A172 (cell line): ENCODE data around the gene CD8B2. TPM values are rescaled to one million over a fixed set of nuclear protein-coding genes. Genes with fewer than 3 reads are reported as not detected.
"Not testable (repeated sequence)": the region's sequence is repeated elsewhere in the genome, so short reads cannot be mapped to it uniquely, and the experiment has no call there.

Experiments used
- DNase-seq: peaks from one replicate; pipeline ENCODE4 v3.0.0-alpha.2; 2015; ENCODE audit warnings: low spot score
- total RNA-seq: library from RNA; depleted of rRNA; stranded (reverse); fragments of >200 nt; shearing (Covaris generic); gene quantifications from 2 replicates; pipeline ENCODE4 v1.2.3, GENCODE V29; 2014; rRNA removed

Gene CD8B2
- not detected in 2 replicates for total RNA-seq

DNA sequence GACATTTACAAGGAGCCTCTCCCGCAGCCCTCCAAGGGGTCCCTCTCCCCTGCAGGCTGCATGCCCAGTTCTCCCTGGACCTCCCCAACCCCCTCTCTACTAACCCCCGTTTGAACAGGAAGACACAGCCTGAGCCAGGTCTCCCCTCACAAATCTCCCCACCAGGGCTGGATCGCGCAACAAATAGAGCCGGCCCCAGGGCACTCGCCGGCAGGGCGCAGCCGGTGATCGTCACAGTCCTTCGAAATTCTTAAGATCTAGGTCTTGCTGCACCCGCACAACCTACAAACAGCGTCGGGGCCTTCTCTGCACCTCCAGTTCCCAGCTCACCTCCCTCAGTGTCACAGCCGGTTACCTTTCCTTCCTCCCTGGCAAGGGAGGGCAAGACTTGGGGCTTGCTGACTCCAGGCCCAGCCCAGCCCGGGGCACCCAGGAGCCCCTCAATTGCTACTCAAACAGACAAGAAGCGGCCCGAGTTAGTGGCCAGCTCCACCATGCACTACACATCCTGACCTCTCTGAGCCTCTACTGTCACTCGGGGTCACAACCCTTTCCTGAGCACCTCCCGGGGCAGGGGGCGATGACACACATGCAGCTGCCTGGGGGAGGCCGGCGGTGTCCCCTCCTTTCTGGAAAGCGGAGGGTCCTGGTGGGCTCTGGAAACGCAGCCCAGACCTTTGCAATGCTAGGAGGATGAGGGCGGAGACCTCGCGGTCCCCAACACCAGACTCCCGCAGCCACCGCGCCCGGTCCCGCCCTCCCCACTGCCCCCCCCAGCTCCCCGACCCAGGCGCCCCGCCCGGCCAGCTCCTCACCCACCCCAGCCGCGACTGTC lies at the start of gene CD8B2:
Gene CD8B2 (plus strand): TSS at position 814 of the 835 bp plus-strand sequence. CDS start 63 bp downstream, outside the sequence.
- DNase-seq: not testable (repeated sequence)

DNA sequence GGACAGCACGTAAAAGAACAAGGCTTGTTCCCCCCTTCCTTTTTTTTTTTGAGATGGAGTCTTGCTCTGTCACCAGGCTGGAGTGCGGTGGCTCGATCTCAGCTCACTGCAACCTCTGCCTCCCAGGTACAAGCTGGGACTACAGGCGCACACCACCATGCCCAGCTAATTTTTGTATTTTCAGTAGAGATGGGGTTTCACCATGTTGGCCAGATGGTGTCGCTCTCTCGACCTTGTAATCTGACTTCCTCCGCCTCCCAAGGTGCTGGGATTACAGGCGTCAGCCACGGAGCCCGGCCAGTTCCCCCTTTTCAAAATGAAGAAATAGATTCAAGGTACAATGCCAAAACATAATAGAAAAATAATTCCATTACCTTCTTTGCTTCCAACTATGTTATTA lies 25.3 kb upstream of the CD8B2 start:
- DNase-seq: not testable (repeated sequence)

DNA sequence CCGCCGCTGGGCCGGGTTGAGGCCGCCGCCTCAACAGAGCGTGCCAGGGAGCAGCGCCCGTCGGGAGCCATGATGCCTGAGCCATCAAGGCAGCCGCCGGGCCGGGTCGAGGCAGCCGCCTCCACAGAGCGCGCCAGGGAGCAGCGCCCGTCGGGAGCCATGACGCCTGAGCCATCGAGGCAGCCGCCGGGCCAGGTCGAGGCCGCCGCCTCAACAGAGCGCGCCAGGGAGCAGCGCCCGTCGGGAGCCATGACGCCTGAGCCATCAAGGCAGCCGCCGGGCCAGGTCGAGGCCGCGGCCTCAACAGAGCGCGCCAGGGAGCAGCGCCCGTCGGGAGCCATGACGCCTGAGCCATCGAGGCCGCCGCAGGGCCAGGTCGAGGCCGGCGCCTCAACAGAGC lies 19.6 kb upstream of the CD8B2 start:
- DNase-seq: not testable (repeated sequence)

DNA sequence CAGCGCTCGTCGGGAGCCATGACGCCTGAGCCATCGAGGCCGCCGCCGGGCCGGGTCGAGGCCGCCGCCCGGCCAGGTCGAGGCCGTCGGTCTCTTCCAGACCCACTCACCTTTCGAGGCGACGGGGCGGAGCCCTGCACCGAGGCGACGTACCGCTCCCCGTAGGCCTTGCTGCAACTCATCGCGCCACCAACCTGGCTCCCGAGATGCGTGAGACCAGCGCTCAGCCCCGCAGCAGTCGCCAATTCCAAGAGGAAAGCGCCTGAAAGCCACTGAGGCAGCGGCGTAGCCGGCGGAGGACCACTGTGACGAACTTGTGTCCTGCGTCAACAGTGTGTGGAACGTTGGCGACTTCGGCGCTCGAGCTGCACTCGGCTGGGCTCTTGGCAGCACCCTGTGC lies 19.1 kb upstream of the CD8B2 start, which contains the start of gene RGPD3:
Gene RGPD3 (minus strand): TSS at position 307 of the 400 bp plus-strand sequence. CDS start 125 bp downstream, at position 182.
- not testable (repeated sequence) for DNase-seq

DNA sequence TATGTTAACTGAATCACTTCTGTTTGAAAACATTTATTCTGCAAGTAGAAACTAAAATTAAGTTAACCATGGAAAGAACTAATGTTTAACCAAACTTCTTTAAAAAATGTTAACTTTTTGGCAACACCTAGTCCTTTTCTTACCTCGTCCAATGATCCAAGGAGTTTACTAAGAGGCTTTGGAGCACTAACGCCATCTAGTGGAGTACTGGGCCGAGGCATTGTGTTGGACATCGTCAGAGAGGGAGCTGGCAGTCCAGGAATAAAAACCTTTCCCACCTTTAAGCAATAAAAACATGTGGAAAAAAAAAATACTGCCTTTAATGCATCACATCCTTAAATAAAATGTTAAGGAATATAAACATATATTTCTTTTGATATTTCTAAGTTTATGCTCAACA lies 16.5 kb upstream of the CD8B2 start:
- DNase-seq: not testable (repeated sequence)

DNA sequence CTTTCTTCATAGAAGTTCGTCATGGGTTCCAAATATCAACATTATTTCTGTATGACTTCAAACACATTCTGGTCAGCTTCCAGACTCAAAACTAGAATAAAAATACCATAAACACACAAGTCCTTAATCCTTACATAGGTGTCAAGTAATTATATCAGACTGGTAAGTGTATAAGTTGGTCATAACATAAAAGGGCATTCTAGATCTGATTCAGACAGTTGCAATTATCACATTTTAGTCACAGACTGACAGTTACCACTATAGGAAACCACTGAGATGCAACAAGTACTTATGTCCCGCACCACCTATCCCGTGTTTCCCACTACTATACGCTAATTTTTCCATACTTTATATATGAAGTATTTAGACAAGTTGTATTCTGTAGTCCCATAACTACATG lies 9.5 kb upstream of the CD8B2 start:
- not testable (repeated sequence) for DNase-seq

DNA sequence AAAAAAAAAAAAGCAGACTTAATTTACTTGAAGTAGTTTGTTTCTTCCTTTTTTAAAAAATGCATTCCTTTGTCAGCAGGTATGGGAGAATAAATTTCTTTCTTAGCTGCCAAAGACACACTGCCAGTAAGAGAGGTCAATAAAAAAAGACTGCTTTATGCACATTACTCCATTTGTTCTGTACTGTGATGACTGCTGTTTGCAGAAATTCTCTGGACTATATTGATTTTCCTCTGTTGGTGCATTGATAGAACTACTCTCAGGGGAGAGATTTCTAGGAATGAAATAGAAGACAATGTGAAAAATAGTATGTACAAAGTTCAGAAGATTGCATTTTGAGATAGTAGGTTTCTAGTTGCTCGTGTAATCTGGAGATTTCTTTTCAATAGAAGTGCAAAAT lies 7.6 kb upstream of the CD8B2 start:
- DNase-seq: not testable (repeated sequence)

DNA sequence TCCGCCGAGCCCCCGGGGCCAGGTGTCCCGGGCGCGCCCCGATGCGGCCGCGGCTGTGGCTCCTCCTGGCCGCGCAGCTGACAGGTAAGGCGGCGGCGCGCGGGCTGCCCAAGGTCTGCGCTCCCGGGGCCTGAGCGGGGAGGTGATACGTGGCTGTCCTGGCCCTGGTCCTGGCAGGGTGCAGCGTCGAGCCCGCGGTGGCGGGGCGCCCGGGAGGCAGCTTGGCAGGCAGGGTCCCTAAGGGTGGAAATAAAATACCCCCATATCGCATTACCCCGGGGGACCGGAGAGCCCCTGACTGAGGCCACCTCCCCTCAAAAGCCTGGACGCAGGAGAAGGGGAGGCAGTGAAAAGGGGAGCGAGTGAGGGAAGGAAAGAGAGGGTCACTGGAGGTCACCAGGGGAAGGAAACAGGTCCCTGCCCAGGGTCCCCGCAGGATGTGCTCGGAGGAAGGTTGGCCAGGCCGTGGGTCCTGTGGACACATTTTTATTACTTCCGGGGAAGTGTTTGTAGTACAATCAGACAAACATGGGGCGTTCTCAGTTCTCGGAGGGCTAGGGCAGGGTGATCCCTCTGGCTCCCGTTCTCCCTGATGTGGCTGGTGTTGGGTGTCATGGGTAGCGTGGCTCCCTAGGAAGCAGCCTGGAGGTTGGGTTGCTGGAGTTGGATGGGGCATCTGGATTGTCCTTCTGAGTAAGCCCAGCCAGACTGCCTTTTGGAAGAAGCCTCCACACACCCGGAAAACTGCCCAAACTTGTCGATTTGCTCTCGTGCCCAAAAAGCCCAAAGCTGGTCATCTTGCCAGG lies 425 bp downstream of the CD8B2 start:
- DNase-seq: not testable (repeated sequence)

DNA sequence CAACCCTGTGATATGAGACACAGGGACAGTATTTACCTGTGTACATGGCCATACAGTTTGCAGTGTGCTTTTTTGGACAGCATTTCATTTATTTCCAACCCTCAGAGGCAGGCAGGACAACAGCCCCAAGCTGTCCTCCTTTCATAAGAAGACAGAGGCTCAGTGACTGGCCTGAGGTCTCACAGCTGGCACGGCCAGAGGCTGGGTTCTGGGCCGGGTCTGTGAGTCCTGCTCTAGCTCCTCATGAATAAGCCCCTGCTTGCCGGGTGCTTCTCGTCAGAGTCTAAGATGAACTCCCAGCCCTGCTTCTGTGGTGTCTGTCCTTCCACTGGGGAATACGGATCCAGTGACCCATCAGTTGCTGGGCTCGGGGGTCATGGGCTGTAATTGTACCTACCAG lies 2.5 kb downstream of the CD8B2 start:
- DNase-seq: not testable (repeated sequence)

DNA sequence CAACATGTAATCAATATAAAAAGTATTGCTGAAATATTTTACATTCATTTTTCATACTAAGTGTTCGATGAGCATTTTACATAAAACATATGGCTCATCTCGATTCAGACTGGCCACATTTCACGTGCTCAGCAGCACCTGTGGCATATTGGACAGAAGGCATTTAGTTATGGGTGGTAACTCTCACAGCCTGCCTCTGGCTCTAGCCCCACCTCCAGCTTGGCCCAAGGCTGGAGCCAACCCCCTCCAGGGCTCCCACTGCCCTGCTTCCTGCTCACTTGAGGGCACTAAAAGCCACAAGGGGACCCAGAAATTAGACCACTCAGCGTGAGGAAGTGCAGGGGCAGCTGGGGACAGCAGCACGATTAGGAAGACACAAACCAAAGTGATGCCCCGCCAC lies 5.2 kb downstream of the CD8B2 start:
- DNase-seq: not testable (repeated sequence)

DNA sequence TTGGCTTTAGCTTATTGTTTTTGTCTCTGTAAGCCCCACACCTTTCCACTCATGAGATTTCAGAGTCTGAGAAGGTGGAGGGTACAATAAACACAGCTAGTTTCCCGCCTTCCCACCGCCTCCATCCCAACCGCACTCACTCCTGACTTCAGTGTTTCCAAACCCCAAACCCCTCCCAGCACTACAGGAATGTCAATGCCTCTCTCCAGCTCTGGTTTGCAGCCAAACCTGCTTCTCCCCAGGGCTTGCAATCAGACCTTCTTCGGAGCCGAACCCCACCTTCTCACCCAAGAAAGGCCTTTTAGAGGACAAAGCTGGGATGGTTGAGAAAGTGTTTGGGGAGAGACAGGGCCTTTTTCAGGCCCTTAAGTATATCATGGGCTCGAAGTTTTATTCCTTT lies 5.7 kb downstream of the CD8B2 start:
- not testable (repeated sequence) for DNase-seq

DNA sequence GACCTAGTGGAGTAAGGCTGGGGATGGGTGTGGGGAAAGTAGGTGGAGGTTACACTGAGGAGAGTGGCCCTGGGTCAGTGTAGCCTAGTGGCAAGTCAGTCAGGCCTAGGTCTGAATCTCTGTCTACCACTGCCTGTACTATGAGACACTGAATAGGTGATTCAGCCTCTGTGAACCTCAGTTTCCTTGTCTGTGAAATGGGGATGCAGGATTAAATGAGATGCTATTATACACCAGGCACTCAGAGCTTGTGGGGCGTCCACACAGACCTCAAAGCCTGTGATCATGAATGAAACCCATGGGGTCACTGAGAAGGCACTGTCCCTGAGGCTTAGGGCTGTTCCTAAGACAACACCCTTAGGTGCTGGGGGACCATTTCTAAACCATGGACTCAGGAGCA lies 11.4 kb downstream of the CD8B2 start:
- not testable (repeated sequence) for DNase-seq

DNA sequence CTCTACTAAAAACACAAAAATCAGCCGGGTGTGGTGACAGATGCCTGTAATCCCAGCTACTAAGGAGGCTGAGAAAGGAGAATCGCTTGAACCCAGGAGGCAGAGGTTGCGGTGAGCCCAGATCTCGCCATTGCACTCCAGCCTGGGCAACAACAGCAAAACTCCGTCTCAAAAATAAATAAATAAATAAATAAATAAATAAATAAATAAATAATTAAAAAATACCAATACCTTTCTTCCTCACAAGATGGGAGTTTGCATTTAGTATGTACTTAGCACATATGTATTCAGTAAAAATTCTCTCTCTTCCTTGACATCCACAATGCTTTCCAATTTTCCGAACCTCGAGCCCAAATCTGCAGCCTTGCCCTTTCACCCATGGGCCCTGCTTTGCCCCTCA lies 13.2 kb downstream of the CD8B2 start:
- not testable (repeated sequence) for DNase-seq

DNA sequence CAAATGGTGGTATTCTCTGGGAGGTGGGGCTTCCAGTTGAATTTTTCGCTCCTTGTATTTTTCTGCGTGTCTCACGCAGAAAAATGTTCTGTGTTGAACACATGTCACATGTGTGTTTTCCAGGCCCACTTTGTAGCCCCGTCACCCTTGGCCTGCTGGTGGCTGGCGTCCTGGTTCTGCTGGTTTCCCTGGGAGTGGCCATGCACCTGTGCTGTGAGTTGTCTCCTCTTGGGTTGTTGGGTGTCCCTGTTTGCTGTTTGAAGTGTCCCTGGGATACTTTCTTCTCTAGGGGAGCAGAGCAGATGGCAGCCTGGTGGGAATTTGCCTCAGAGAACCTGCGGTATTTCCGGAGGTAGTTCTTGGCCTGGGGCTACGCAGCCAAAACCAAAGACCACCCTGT lies 15.2 kb downstream of the CD8B2 start:
- not testable (repeated sequence) for DNase-seq

DNA sequence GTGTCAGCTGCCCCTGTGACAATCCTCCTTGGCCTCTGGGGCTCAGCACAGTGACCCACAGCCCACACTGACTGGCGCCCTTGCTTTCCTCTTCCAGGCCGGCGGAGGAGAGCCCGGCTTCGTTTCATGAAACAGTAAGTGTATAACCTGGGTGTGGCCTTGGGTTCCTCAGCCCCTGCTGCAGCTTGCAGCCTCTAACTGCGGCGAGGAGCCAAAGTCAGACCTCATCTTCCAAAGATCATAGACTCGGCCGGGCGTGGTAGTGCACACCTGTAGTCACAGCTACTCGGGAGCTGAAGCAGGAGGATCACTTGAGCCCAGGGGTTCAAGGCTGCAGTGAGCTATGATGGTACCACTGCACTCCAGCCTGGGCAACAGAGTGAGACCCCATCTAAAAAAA lies 17.0 kb downstream of the CD8B2 start:
- not testable (repeated sequence) for DNase-seq

DNA sequence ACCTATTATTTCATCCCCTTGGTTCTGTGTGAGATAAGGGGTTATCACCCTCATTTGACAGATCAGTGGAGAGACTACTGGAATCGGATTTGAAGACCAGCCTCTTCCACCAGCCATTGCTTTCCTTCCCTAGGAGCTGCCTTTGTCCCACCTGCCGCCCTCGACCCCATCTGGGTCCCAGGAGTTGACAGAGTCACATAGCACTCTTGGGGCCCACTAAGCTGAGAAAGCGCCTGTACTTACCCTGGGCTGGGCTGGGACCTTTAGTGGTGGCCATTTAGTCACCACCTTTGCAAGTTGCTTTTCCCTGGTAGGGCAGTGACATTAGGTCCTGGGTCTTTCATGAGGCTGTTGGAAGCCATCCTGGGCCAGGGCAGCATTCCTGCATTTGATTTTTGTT lies 17.6 kb downstream of the CD8B2 start:
- DNase-seq: not testable (repeated sequence)

DNA sequence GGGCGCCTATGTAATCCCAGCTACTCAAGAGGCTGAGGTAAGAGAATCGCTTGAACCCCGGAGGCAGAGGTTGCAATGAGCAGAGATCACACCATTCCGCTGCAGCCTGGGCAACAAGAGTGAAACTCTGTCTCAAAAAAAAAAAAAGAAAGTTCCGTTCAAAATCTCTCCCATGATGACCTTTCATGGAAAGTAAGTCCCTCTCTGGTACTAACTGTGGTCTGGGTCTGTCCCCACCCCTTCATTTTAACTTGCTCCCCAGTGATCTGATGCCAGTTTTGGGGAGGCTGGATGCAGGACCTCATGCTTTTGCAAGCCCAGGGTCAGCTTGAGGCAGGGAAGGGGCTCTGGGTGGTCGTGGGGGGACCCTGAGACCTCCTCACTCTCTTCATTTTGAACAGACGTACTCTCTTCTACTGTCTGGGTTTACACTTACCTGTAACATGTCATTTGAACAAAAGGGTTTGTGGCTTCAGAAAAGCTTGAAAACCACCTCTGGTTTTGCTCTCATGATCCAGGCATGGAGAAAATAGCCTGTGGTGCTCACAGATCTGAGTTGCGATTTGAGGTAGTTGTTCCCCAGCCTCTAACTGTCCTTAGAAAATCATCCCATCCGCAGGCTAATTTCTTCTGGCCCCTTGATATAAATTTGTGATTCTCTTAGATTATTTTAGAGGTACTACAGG lies 19.0 kb downstream of the CD8B2 start:
- DNase-seq: not testable (repeated sequence)

DNA sequence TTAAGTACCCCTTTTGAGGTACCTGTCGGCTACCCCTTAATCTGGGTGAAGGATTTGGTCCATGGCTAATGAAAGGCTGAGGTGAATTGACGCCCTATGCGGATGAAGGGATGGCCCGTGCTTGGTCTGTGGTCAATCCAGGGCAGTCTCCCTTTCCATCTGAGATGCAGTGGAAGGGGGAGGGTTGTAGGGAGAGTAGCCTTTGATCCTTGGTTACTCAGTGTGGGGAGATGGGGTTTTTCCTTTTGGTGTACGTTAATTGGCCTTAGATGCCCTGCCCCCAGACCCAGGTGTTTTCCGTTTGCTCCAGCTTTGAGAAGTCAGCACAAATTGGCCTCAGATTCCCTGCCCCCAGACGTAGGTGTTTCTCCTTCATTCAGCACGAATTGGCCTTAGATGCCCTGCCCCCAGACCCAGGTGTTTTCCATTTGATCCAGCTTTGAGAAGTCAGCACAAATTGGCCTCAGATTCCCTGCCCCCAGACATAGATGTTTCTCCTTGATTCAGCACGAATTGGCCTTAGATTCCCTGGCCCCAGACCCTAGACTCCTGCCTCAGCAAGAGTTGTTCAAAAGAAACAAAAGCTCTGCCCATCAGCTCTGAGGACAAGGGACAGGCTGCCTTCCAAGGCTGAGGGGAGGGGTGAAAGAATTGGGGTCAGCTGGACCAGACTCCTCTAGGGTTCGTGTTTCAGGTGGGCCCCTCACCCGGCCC lies 21.7 kb downstream of the CD8B2 start:
- DNase-seq: not testable (repeated sequence)

DNA sequence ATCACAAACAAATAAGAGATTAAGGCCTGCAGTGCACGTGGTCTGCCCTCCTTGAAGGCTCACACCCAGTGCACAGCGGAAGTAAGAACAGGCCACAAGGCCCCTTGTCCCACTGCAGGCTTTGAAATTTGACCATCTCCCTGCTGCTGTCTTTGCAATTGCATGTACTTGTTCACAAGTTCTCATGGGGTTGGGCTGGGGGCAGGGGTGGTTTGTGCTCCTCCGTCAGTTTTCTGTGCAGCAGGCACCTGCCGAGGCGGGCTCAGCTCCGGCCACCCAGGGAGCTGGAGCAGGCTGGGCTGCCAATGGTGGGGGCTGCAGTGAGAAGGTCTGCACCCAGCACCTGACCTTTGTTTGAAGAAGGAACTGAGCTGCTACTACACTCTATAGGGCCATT lies 22.2 kb downstream of the CD8B2 start:
- not testable (repeated sequence) for DNase-seq

DNA sequence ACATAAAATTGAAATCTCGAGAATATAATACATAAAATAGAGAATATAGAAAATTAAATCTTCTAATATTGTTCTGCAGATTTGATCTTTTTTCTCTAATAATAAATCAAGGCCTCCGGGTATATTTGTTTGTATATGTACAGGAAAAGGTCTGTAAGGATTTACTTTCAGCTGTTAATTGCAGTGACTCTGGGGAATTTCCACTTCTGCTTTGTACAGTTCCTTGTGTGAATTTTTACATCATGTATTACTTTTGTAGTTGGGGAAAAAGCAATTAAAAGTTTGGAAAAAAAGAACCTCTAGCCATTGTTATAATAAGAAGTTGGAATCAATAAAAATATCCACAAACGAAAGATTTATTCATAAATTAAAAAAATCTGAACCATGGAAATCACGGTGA lies 23.6 kb downstream of the CD8B2 start:
- DNase-seq: not testable (repeated sequence)

DNA sequence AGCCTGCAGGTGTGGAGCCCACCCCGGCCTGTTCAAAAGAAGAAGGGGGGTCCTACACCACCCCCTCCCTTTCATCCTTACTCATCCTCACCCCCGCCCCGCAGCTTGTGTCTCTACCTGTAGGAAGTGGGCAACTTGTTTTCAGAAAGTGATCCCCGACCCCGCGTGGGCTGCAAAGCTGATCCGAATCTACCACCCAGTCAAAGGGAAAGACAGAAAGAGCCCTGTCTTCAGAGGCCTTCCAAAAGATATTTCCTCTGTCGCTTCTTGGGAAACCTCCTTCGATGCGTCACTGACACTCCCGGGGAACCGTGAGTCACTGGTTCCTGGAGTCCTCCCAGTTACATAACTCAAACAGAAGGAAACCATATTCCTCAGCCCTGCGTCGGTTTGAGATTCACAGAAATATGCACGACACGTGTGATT lies 24.3 kb downstream of the CD8B2 start:
- peak; percentile 75 for DNase-seq
